Suprapubic skin (tissue), 4 donors: Measurements from ENCODE around the gene LCN15. TPM values are rescaled to one million over a fixed set of nuclear protein-coding genes. Genes with fewer than 3 reads are reported as not detected.

Experiments used
- DNase-seq, 2 donors: peaks; one replicate each; pipeline ENCODE4 v3.0.0-alpha.2; 2019; ENCODE audit warnings: low spot score in 2 of 2
- H3K27ac ChIP-seq: fragments of 200-600 bp; sonication (generic); one replicate; pipeline ENCODE4 v1.5.1; 2019
- H3K27me3 ChIP-seq: fragments of 200-600 bp; sonication (generic); one replicate; pipeline ENCODE4 v1.5.1; 2019
- H3K36me3 ChIP-seq: fragments of 200-600 bp; sonication (generic); one replicate; pipeline ENCODE4 v1.5.1; 2019
- H3K4me1 ChIP-seq: fragments of 200-600 bp; sonication (generic); one replicate; pipeline ENCODE4 v1.5.1; 2019
- H3K4me3 ChIP-seq: fragments of 200-600 bp; sonication (generic); one replicate; pipeline ENCODE4 v1.5.1; 2019; ENCODE audit warnings: mild to moderate bottlenecking
- H3K9me3 ChIP-seq: fragments of 200-600 bp; sonication (generic); one replicate; pipeline ENCODE4 v1.5.1; 2019
- CTCF ChIP-seq, 2 donors: fragments of 200-600 bp in 1 of 2; fragments of 450-650 bp in 1 of 2; sonication (generic) in 1 of 2; IDR thresholded peaks; one replicate each; pipeline ENCODE4 v1.5.1; 2016 to 2019; ENCODE audit warnings: antibody characterized with exemption in 2 of 2, mild to moderate bottlenecking in 1 of 2, moderate library complexity in 1 of 2
- EP300 ChIP-seq: sonication (generic); formaldehyde crosslinking; IDR thresholded peaks from one replicate; pipeline ENCODE4 v1.6.1; 2017; ENCODE audit warnings: antibody characterized with exemption
- POLR2A ChIP-seq, 2 donors: fragments of 450-650 bp; IDR thresholded peaks; one replicate each; pipeline ENCODE4 v1.6.1; 2017; ENCODE audit warnings: antibody characterized with exemption in 2 of 2, mild to moderate bottlenecking in 2 of 2, moderate library complexity in 2 of 2
- POLR2AphosphoS5 ChIP-seq, 3 donors: sonication (generic); formaldehyde crosslinking; IDR thresholded peaks; one replicate each; pipeline ENCODE4 v1.6.1; 2017; ENCODE audit warnings: antibody characterized with exemption in 3 of 3
- WGBS: methylation state at CpG from one replicate; pipeline ENCODE4 v1.1.5; 2018; 5-methylcytosine and 5-hydroxymethylcytosine counted together
- total RNA-seq, 4 donors: library from RNA; depleted of rRNA; stranded (reverse); fragments of >200 nt; gene quantifications; one replicate each; pipeline ENCODE4 v1.1.0, GENCODE V29; 2016

LCN15 gene
- total RNA-seq, 4 donors from 2014 or later: 0.21 TPM; not detected in 3

GRCh38 chr9:136726118-136726517, 38.2 kb downstream of the LCN15 start:
- Histone ChIP-seq H3K27ac (peak overlapping the region; percentile 49), H3K4me3 (peak overlapping the region; percentile 92), H3K4me1 (peaks cover 70% of the 10 kb centered on the region), H3K36me3 (peaks cover 48% of the 10 kb centered on the region), H3K27me3 (no peaks in the 10 kb centered on the region), H3K9me3 (no peaks in the 10 kb centered on the region)
- WGBS: 51% methylated on average over 7 of the region's 16 CpGs
- DNase-seq: no peak
- TF ChIP-seq EP300 (no peak), POLR2A (IDR thresholded peaks at IDR 0.05) (no peak), POLR2AphosphoS5 (IDR thresholded peaks at IDR 0.05) (no peak), CTCF (IDR thresholded peaks at IDR 0.05) (no peak)

GRCh38 chr9:136725612-136726011, 38.7 kb downstream of the LCN15 start:
- TF ChIP-seq POLR2A (IDR thresholded peaks at IDR 0.05) (no peak), POLR2AphosphoS5 (IDR thresholded peaks at IDR 0.05) (no peak), CTCF (IDR thresholded peaks at IDR 0.05) (no peak), EP300 (no peak)
- Histone ChIP-seq H3K27me3 (no peaks in the 10 kb centered on the region), H3K4me1 (peaks cover 75% of the 10 kb centered on the region), H3K9me3 (no peaks in the 10 kb centered on the region), H3K36me3 (peaks cover 48% of the 10 kb centered on the region), H3K4me3 (peak overlapping the region; percentile 92), H3K27ac (peak overlapping the region; percentile 49)
- no peak for DNase-seq
- 62% methylated on average over 10 of the region's 10 CpGs for WGBS

GRCh38 chr9:136724772-136725171, 39.5 kb downstream of the LCN15 start:
- no peak for DNase-seq
- peaks cover 82% of the 10 kb centered on the region for H3K4me1 ChIP-seq

GRCh38 chr9:136723989-136724388, 40.3 kb downstream of the LCN15 start:
- H3K4me3 ChIP-seq: no peak overlapping the region
- H3K4me1 ChIP-seq: peaks cover 83% of the 10 kb centered on the region
- TF ChIP-seq POLR2AphosphoS5 (IDR thresholded peaks at IDR 0.05): no peak
- no peak for TF ChIP-seq CTCF (IDR thresholded peaks at IDR 0.05)
- no peak for TF ChIP-seq EP300
- no peak for TF ChIP-seq POLR2A (IDR thresholded peaks at IDR 0.05)
- H3K36me3 ChIP-seq: peaks cover 48% of the 10 kb centered on the region
- H3K9me3 ChIP-seq: no peaks in the 10 kb centered on the region
- H3K27ac ChIP-seq: no peak overlapping the region
- 97% methylated on average over 8 of the region's 8 CpGs for WGBS
- no peaks in the 10 kb centered on the region for H3K27me3 ChIP-seq
- DNase-seq: no peak

More at GRCh38 chr9:136724772-136725171, 39.5 kb downstream of the LCN15 start:
- Histone ChIP-seq H3K9me3 (no peaks in the 10 kb centered on the region), H3K27me3 (no peaks in the 10 kb centered on the region), H3K36me3 (peaks cover 48% of the 10 kb centered on the region), H3K4me3 (no peak overlapping the region), H3K27ac (no peak overlapping the region)
- TF ChIP-seq POLR2A (IDR thresholded peaks at IDR 0.05) (no peak), POLR2AphosphoS5 (IDR thresholded peaks at IDR 0.05) (no peak)
- 71% methylated on average over 7 of the region's 7 CpGs for WGBS

DNA sequence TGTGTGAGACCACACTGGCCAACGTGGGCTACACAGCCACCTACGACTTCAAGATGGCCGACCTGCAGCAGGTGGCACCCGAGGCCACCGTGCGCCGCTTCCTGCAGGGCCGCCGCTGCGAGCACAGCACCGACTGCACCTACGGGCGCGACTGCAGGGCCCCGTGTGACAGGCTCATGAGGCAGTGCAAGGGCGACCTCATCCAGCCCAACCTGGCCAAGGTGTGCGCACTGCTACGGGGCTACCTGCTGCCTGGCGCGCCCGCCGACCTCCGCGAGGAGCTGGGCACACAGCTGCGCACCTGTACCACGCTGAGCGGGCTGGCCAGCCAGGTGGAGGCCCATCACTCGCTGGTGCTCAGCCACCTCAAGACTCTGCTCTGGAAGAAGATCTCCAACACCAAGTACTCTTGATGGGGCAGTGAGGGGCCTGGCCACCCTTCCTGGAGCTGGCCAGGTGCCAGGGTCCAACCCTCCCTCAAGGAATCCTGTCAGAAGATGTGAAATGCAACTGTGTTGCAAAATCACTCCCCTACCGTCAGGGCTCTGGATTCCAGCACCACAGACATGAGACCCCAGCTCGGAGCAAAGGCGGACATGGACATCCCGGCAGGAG, 40.8 kb downstream of the LCN15 start:
- peaks cover 48% of the 10 kb centered on the region for H3K36me3 ChIP-seq
- H3K4me3 ChIP-seq: no peak overlapping the region
- no peak overlapping the region for H3K27ac ChIP-seq
- H3K9me3 ChIP-seq: no peaks in the 10 kb centered on the region
- peaks cover 78% of the 10 kb centered on the region for H3K4me1 ChIP-seq
- no peak for TF ChIP-seq EP300
- no peak for TF ChIP-seq CTCF (IDR thresholded peaks at IDR 0.05)
- TF ChIP-seq POLR2A (IDR thresholded peaks at IDR 0.05): no peak
- TF ChIP-seq POLR2AphosphoS5 (IDR thresholded peaks at IDR 0.05): no peak
- no peaks in the 10 kb centered on the region for H3K27me3 ChIP-seq
- WGBS: 89% methylated on average over 3 of the region's 32 CpGs
- DNase-seq: no peak
